ENCODE measurements around the gene EHD2. TPM values are rescaled to one million over a fixed set of nuclear protein-coding genes. Genes with fewer than 3 reads are reported as not detected.

Gene EHD2
- total RNA-seq, 4 donors from 2014 or later = 149 to 383 (median 159) TPM

Small RNA genes within 50 kb of the gene (small RNA-seq; reads per million reads assigned to genes)
- gene SNORD23 = 0 reads per million in 4 donors

Other genes with a start within 250 kb of the EHD2 start
- 10 to 100 TPM in 1 of 4 donors, 1 to 10 TPM in 3; 6.5 to 19.9 (median 9.5) TPM for gene SLC8A2, start 241.5 kb upstream of the EHD2 start, total RNA-seq
- gene KPTN, start 229.2 kb upstream of the EHD2 start, total RNA-seq = 1 to 10 TPM; 2.4 to 4.3 (median 3.4) TPM
- gene NAPA, start 198.4 kb upstream of the EHD2 start, total RNA-seq = 100 to 1,000 TPM in 2 of 4 donors, 10 to 100 TPM in 2; 95.9 to 134 (median 112) TPM
- gene ZNF541, start 140.3 kb upstream of the EHD2 start, total RNA-seq = under 1 TPM in 1 of 4 donors, not detected in 3; 0.05 TPM
- gene BICRA, start 104.3 kb upstream of the EHD2 start, total RNA-seq = 10 to 100 TPM in 2 of 4 donors, 1 to 10 TPM in 2; 6.5 to 29.1 (median 11.5) TPM
- 100 to 1,000 TPM; 332 to 592 (median 362) TPM for gene NOP53, start 32.1 kb downstream of the EHD2 start, total RNA-seq
- gene SELENOW, start 65.3 kb downstream of the EHD2 start, total RNA-seq = 1,000 to 10,000 TPM; 1,196 to 1,646 (median 1,370) TPM
- not detected for gene TPRX1, start 91.1 kb downstream of the EHD2 start, total RNA-seq
- gene CRX, start 108.5 kb downstream of the EHD2 start, total RNA-seq = not detected
- gene TPRX2, start 145.8 kb downstream of the EHD2 start, total RNA-seq = not detected
- gene SULT2A1, start 172.9 kb downstream of the EHD2 start, total RNA-seq = not detected

Data from gastroesophageal sphincter (tissue), 4 donors.